HG03045 (cell line): ENCODE results near the gene TXNDC12.
"Not testable (repeated sequence)": the region's sequence is repeated elsewhere in the genome, so short reads cannot be mapped to it uniquely, and the experiment has no call there.

Source experiments
- ATAC-seq: cut with Tn5 transposase; IDR thresholded peaks from one replicate; pipeline ENCODE4 v1.9.1; 2021; ENCODE audit warnings: mild to moderate bottlenecking, moderate library complexity; ENCODE audit not compliant: unreplicated experiment

TXNDC12 gene

GRCh38 chr1:52055066-52055865 lies at the start of gene TXNDC12:
TSS of gene TXNDC12 (minus strand) at chr1:52055191. CDS start at chr1:52055096, 95 bp downstream.
- ATAC-seq, result peak; percentile 47

GRCh38 chr1:52102336-52103013 lies 47.5 kb upstream of the TXNDC12 start:
- ATAC-seq, result no peak

GRCh38 chr1:52098139-52098871 lies 43.3 kb upstream of the TXNDC12 start:
- ATAC-seq, result no peak

GRCh38 chr1:52096216-52096615 lies 41.2 kb upstream of the TXNDC12 start:
- no peak for ATAC-seq

- not testable (repeated sequence) for ATAC-seq
Observed at GRCh38 chr1:52094300-52094699, 39.3 kb upstream of the TXNDC12 start.

GRCh38 chr1:52087892-52088291 lies 32.9 kb upstream of the TXNDC12 start:
- ATAC-seq, result not testable (repeated sequence)

- no peak for ATAC-seq
Observed at GRCh38 chr1:52080014-52080415, 25.0 kb upstream of the TXNDC12 start.

- not testable (repeated sequence) for ATAC-seq
Observed at GRCh38 chr1:52077277-52077676, 22.3 kb upstream of the TXNDC12 start.

- no peak for ATAC-seq
Observed at GRCh38 chr1:52072291-52072690, 17.3 kb upstream of the TXNDC12 start.

- ATAC-seq, result no peak
Observed at GRCh38 chr1:52070704-52071103, 15.7 kb upstream of the TXNDC12 start.

GRCh38 chr1:52063192-52063591 lies 8.2 kb upstream of the TXNDC12 start:
- ATAC-seq, result no peak

GRCh38 chr1:52060822-52061221 lies 5.8 kb upstream of the TXNDC12 start:
- ATAC-seq, result no peak

- no peak for ATAC-seq
Observed at GRCh38 chr1:52059888-52060287, 4.9 kb upstream of the TXNDC12 start.

- no peak for ATAC-seq
Observed at GRCh38 chr1:52059321-52059720, 4.3 kb upstream of the TXNDC12 start.

GRCh38 chr1:52057876-52058415 lies 3.0 kb upstream of the TXNDC12 start:
- no peak for ATAC-seq

- ATAC-seq, result no peak
Observed at GRCh38 chr1:52057255-52057654, 2.3 kb upstream of the TXNDC12 start.

GRCh38 chr1:52056937-52057231 lies 1.9 kb upstream of the TXNDC12 start:
- ATAC-seq, result no peak

- peak; percentile 86 for ATAC-seq
Observed at GRCh38 chr1:52056163-52056936, 1.4 kb upstream of the TXNDC12 start, which contains the start of gene BTF3L4. TSS of gene BTF3L4 (plus strand) at chr1:52056295. CDS start at chr1:52059848, 3,553 bp downstream.

- ATAC-seq, result no peak
Observed at GRCh38 chr1:52055866-52056162, 823 bp upstream of the TXNDC12 start.

- no peak for ATAC-seq
Observed at GRCh38 chr1:52054496-52055065, 410 bp downstream of the TXNDC12 start.
